HCT116 (cell line): ENCODE measurements around the gene ITPR2. TPM values are rescaled to one million over a fixed set of nuclear protein-coding genes. Genes with fewer than 3 reads are reported as not detected.

Source experiments
- ATAC-seq: fragments of 200-7000 bp; cut with Tn5 transposase; 2 replicates; pipeline ENCODE4 v1.9.1; 2020; ENCODE audit warnings: mild to moderate bottlenecking, moderate library complexity
- BruUV-seq: library from RNA; stranded (reverse); fragments of 400-500 nt; replicated peaks from 2 replicates; lab custom pipeline; 2021; lab: Mats Ljungman, UMichigan
- CTCF ChIA-PET: fragments of 300-600 bp; sonication (Branson Sonifier 250); formaldehyde crosslinking; loops from one replicate; lab custom pipeline; 2021; ENCODE audit warnings: antibody characterized with exemption; lab: Charles Lee
- POLR2A ChIA-PET: fragments of 300-600, 350-600 bp; sonication (Branson Sonifier 250); formaldehyde crosslinking; loops from one replicate; lab custom pipeline; 2021; ENCODE audit warnings: antibody characterized with exemption; lab: Charles Lee
- RAD21 ChIA-PET, 2 experiments: fragments of 300-600 bp; sonication (Branson Sonifier 250); formaldehyde crosslinking; loops; one replicate each; lab custom pipeline; 2023; ENCODE audit warnings: low total read pairs in 2 of 2; ENCODE audit not compliant: uncharacterized antibody in 2 of 2, unreplicated experiment in 2 of 2, low non-redundant PET in 1 of 2; lab: Charles Lee
- DNase-seq: peaks from one replicate; pipeline ENCODE4 v3.0.0-alpha.2; 2010; ENCODE audit warnings: low read depth, low spot score
- H2AFZ ChIP-seq: fragments of 200-600 bp; shearing (Covaris generic), sonication (generic); 2 replicates; pipeline ENCODE4 v1.6.1; 2017; ENCODE audit warnings: low read depth, mixed run types, mixed read lengths, antibody characterized with exemption, low read length; ENCODE audit not compliant: poor library complexity, severe bottlenecking
- H3K27ac ChIP-seq: 2 replicates; pipeline ENCODE4 v1.5.1; 2012; ENCODE audit warnings: low read depth, low read length
- H3K27me3 ChIP-seq: fragments of 200-600 bp; sonication (generic); 2 replicates; pipeline ENCODE4 v1.6.1; 2016; ENCODE audit warnings: mixed run types, low read length, mixed read lengths; ENCODE audit not compliant: insufficient read depth
- H3K36me3 ChIP-seq, 2 experiments: fragments of 200-500 bp in 1 of 2; fragments of 200-600 bp in 1 of 2; sonication (Bioruptor generic) in 1 of 2; sonication (generic) in 1 of 2; 2 replicates each; pipeline versions ENCODE4 v1.5.1 to v1.6.1; 2014 to 2016; ENCODE audit warnings: low read length in 2 of 2, inconsistent platforms in 1 of 2, mixed read lengths in 1 of 2, mixed run types in 1 of 2; ENCODE audit not compliant: insufficient read depth in 2 of 2, control insufficient read depth in 1 of 2
- H3K4me1 ChIP-seq, 2 experiments: fragments of 200-600 bp in 1 of 2; sonication (generic) in 1 of 2; 2 replicates each; pipeline versions ENCODE4 v1.5.1 to v1.6.1; 2012 to 2017; ENCODE audit warnings: low read length in 2 of 2, inconsistent platforms in 1 of 2, mild to moderate bottlenecking in 1 of 2, mixed read lengths in 1 of 2, mixed run types in 1 of 2, moderate library complexity in 1 of 2; ENCODE audit not compliant: insufficient read depth in 2 of 2, control insufficient read depth in 1 of 2
- H3K4me2 ChIP-seq: fragments of 200-600 bp; sonication (generic); 2 replicates; pipeline ENCODE4 v1.6.1; 2017; ENCODE audit warnings: mixed run types, low read length, mixed read lengths
- H3K4me3 ChIP-seq, 2 experiments: fragments of 200-600 bp in 1 of 2; sonication (generic) in 1 of 2; replicated peaks in 1 of 2; 2 replicates each; pipeline ENCODE4 v1.5.1; 2011 to 2016; ENCODE audit warnings: low read length in 2 of 2, control low read depth in 1 of 2, low read depth in 1 of 2, mild to moderate bottlenecking in 1 of 2, mixed read lengths in 1 of 2, mixed run types in 1 of 2
- H3K79me2 ChIP-seq: fragments of 200-600 bp; sonication (generic); 2 replicates; pipeline ENCODE4 v1.6.1; 2017; ENCODE audit warnings: mild to moderate bottlenecking, mixed run types, low read length, moderate library complexity, mixed read lengths; ENCODE audit not compliant: insufficient read depth
- H3K9ac ChIP-seq: fragments of 200-600 bp; sonication (generic); 2 replicates; pipeline ENCODE4 v1.6.1; 2016; ENCODE audit warnings: low read length, mixed read lengths
- H3K9me2 ChIP-seq: fragments of 200-600 bp; sonication (generic), shearing (Covaris generic); 2 replicates; pipeline ENCODE4 v1.6.1; 2017; ENCODE audit warnings: mixed run types, mild to moderate bottlenecking, moderate library complexity; ENCODE audit not compliant: insufficient read depth
- H3K9me3 ChIP-seq, 2 experiments: fragments of 200-500 bp in 1 of 2; fragments of 200-600 bp in 1 of 2; sonication (Bioruptor generic) in 1 of 2; sonication (generic) in 1 of 2; 2 replicates each; pipeline ENCODE4 v1.6.1; 2014 to 2017; ENCODE audit warnings: low read length in 2 of 2, mixed read lengths in 2 of 2, inconsistent platforms in 1 of 2, low read depth in 1 of 2, mild to moderate bottlenecking in 1 of 2, mixed run types in 1 of 2, moderate library complexity in 1 of 2; ENCODE audit not compliant: control insufficient read depth in 1 of 2, insufficient read depth in 1 of 2
- H4K20me1 ChIP-seq: fragments of 200-600 bp; sonication (generic), shearing (Covaris generic); 2 replicates; pipeline ENCODE4 v1.6.1; 2017; ENCODE audit warnings: mixed run types, mild to moderate bottlenecking, moderate library complexity; ENCODE audit not compliant: insufficient read depth
- ELF1 ChIP-seq: IDR thresholded peaks from 2 replicates; pipeline ENCODE4 v1.6.1; 2012; ENCODE audit warnings: low read depth, borderline replicate concordance
- EZH2phosphoT487 ChIP-seq: fragments of 200-600 bp; IDR thresholded peaks from 2 replicates; pipeline ENCODE4 v1.6.1; 2018; ENCODE audit warnings: antibody characterized with exemption, borderline replicate concordance
- JUND ChIP-seq: IDR thresholded peaks from 2 replicates; pipeline ENCODE4 v1.6.1; 2012
- RAD21 ChIP-seq: IDR thresholded peaks from 2 replicates; pipeline ENCODE4 v1.6.1; 2012; ENCODE audit warnings: low read depth, mild to moderate bottlenecking
- YY1 ChIP-seq: IDR thresholded peaks from 2 replicates; pipeline ENCODE4 v1.6.1; 2011; ENCODE audit warnings: low read length, low read depth, moderate library complexity, mild to moderate bottlenecking; ENCODE audit not compliant: insufficient replicate concordance; ENCODE audit errors: extremely low read depth
- ZFX ChIP-seq: fragments of 450-650 bp; IDR thresholded peaks from 2 replicates; pipeline ENCODE4 v1.6.1; 2017
- intact Hi-C: fragments of 100-400 bp; cut with micrococcal nuclease; formaldehyde crosslinking; loops from 2 replicates; pipeline ENCODE4 v1.10.0; 2022
- total RNA-seq: library from RNA; stranded (reverse); gene quantifications from one replicate; pipeline ENCODE4 v1.2.1, GENCODE V29; 2021; ENCODE audit not compliant: unreplicated experiment
- TF ChIP-seq, protein P1 (sequence below): IDR thresholded peaks from 2 replicates; pipeline ENCODE4 v1.6.1; 2012; ENCODE audit warnings: low read depth
- TF ChIP-seq, protein P2 (sequence below): IDR thresholded peaks from 2 replicates; pipeline ENCODE4 v1.6.1; 2012

ITPR2 gene
- total RNA-seq, 1 experiment from 2014 or later = 6.5 TPM

GRCh38 chr12:26335651-26336050, 497.3 kb downstream of the ITPR2 start:
- no peaks in the 10 kb centered on the region for H3K9me3 ChIP-seq
- no peaks in the 10 kb centered on the region for H3K27me3 ChIP-seq
- no peaks in the 10 kb centered on the region for H3K36me3 ChIP-seq
- POLR2A ChIA-PET = no interaction called here
- H3K4me3 ChIP-seq = no peak overlapping the region
- H3K79me2 ChIP-seq = no peaks in the 10 kb centered on the region
- H3K4me2 ChIP-seq = no peak overlapping the region
- no peak overlapping the region for H3K9ac ChIP-seq
- TF ChIP-seq RAD21 (no peak), YY1 (no peak), ZFX (no peak), JUND (no peak), EZH2phosphoT487 (no peak), ELF1 (no peak)
- TF ChIP-seq, protein P1, sequence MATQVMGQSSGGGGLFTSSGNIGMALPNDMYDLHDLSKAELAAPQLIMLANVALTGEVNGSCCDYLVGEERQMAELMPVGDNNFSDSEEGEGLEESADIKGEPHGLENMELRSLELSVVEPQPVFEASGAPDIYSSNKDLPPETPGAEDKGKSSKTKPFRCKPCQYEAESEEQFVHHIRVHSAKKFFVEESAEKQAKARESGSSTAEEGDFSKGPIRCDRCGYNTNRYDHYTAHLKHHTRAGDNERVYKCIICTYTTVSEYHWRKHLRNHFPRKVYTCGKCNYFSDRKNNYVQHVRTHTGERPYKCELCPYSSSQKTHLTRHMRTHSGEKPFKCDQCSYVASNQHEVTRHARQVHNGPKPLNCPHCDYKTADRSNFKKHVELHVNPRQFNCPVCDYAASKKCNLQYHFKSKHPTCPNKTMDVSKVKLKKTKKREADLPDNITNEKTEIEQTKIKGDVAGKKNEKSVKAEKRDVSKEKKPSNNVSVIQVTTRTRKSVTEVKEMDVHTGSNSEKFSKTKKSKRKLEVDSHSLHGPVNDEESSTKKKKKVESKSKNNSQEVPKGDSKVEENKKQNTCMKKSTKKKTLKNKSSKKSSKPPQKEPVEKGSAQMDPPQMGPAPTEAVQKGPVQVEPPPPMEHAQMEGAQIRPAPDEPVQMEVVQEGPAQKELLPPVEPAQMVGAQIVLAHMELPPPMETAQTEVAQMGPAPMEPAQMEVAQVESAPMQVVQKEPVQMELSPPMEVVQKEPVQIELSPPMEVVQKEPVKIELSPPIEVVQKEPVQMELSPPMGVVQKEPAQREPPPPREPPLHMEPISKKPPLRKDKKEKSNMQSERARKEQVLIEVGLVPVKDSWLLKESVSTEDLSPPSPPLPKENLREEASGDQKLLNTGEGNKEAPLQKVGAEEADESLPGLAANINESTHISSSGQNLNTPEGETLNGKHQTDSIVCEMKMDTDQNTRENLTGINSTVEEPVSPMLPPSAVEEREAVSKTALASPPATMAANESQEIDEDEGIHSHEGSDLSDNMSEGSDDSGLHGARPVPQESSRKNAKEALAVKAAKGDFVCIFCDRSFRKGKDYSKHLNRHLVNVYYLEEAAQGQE = no peak
- TF ChIP-seq, protein P2, sequence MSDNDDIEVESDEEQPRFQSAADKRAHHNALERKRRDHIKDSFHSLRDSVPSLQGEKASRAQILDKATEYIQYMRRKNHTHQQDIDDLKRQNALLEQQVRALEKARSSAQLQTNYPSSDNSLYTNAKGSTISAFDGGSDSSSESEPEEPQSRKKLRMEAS = no peak
- no peak overlapping the region for H2AFZ ChIP-seq
- DNase-seq = no peak
- H3K4me1 ChIP-seq = peaks cover 2 to 14% of the 10 kb centered on the region in 2 experiments; a peak in 2 of 4 replicates
- H4K20me1 ChIP-seq = no peaks in the 10 kb centered on the region
- no TSS peak for BruUV-seq
- ATAC-seq = no peak
- H3K9me2 ChIP-seq = no peaks in the 10 kb centered on the region
- CTCF ChIA-PET = no interaction called here
- intact Hi-C loops = no loop called here
- no peak overlapping the region for H3K27ac ChIP-seq
- RAD21 ChIA-PET = no interaction called here
